ENCODE data around the gene CNKSR3.

GRCh38 chr6:154429711-154430110, 80.8 kb downstream of the CNKSR3 start:
- TF ChIP-seq CTCF (IDR thresholded peaks at IDR 0.05) (no peak), POLR2A (IDR thresholded peaks at IDR 0.05) (no peak)

All from thyroid gland (tissue), 4 donors.